OCI-LY3 (cell line): ENCODE data around the gene MMP7.
A peak's percentile ranks its signal among the peaks of the same experiment; 100 is the strongest.

ENCODE experiments used
- H2AFZ ChIP-seq: fragments of 200-600, 300-600 bp; shearing (Covaris generic); 2 replicates; pipeline ENCODE4 v1.6.0; 2014; ENCODE audit warnings: antibody characterized with exemption, low read depth, low read length
- H3K27ac ChIP-seq: fragments of 200-600, 300-600 bp; sonication (generic); 2 replicates; pipeline ENCODE4 v1.5.1; 2014; ENCODE audit warnings: mild to moderate bottlenecking, low read length, moderate library complexity, mixed read lengths
- H3K27me3 ChIP-seq: fragments of 200-600, 300-600 bp; sonication (generic); 2 replicates; pipeline ENCODE4 v1.6.1; 2014; ENCODE audit warnings: low read depth, low read length, mixed read lengths
- H3K36me3 ChIP-seq: fragments of 200-600, 300-600 bp; sonication (generic); replicated peaks from 2 replicates; pipeline ENCODE3; 2014; ENCODE audit warnings: low read depth, low read length, mixed read lengths
- H3K4me1 ChIP-seq: fragments of 300-600, 200-600 bp; sonication (generic); 2 replicates; pipeline ENCODE4 v1.6.1; 2014; ENCODE audit warnings: low read length, mixed read lengths
- H3K4me2 ChIP-seq: fragments of 200-600, 300-600 bp; sonication (generic); 2 replicates; pipeline ENCODE4 v1.6.1; 2014; ENCODE audit warnings: low read length, mixed read lengths
- H3K4me3 ChIP-seq: fragments of 300-600, 200-600 bp; sonication (generic); 2 replicates; pipeline ENCODE4 v1.5.1; 2014; ENCODE audit warnings: antibody characterized with exemption, mild to moderate bottlenecking, low read length, moderate library complexity
- H3K79me2 ChIP-seq: fragments of 300-600, 200-600 bp; shearing (Covaris generic); 2 replicates; pipeline ENCODE4 v1.6.1; 2014; ENCODE audit warnings: mild to moderate bottlenecking, low read length, mixed read lengths
- H3K9ac ChIP-seq: fragments of 300-600, 200-600 bp; shearing (Covaris generic); 2 replicates; pipeline ENCODE4 v1.6.0; 2014; ENCODE audit warnings: mild to moderate bottlenecking, low read length, moderate library complexity
- H3K9me3 ChIP-seq: fragments of 200-600, 300-600 bp; shearing (Covaris generic); 2 replicates; pipeline ENCODE4 v1.6.1; 2014; ENCODE audit warnings: low read length, mixed read lengths; ENCODE audit not compliant: insufficient read depth
- H4K20me1 ChIP-seq: fragments of 200-600, 300-600 bp; sonication (generic); 2 replicates; pipeline ENCODE4 v1.6.1; 2016; ENCODE audit warnings: low read length, mixed read lengths; ENCODE audit not compliant: insufficient read depth
- CTCF ChIP-seq: fragments of 200-600, 300-600 bp; sonication (generic); IDR thresholded peaks from 2 replicates; pipeline ENCODE4 v1.5.1; 2014; ENCODE audit warnings: antibody characterized with exemption, low read length, low read depth
- EZH2phosphoT487 ChIP-seq: fragments of 200-600 bp; shearing (Covaris generic); IDR thresholded peaks from 2 replicates; pipeline ENCODE4 v1.6.1; 2018; ENCODE audit warnings: antibody characterized with exemption, mixed run types, low read depth

Gene MMP7

GRCh38 chr11:102523887-102524286 lies 6.7 kb downstream of the MMP7 start:
- no peak overlapping the region for H3K4me3 ChIP-seq
- peaks cover 10% of the 10 kb centered on the region for H3K4me1 ChIP-seq
- H3K36me3 ChIP-seq, result no peaks in the 10 kb centered on the region
- no peak for TF ChIP-seq CTCF
- TF ChIP-seq EZH2phosphoT487, result no peak
- H2AFZ ChIP-seq, result no peak overlapping the region
- 0 out of 2 replicates have a peak, but pooled peaks cover 8% of the 10 kb centered on the region for H3K27me3 ChIP-seq
- H3K27ac ChIP-seq, result no peak overlapping the region
- no peaks in the 10 kb centered on the region for H3K79me2 ChIP-seq
- no peak overlapping the region for H3K9ac ChIP-seq
- no peaks in the 10 kb centered on the region for H3K9me3 ChIP-seq
- H3K4me2 ChIP-seq, result no peak overlapping the region
- H4K20me1 ChIP-seq, result no peaks in the 10 kb centered on the region

- Histone ChIP-seq H3K4me3 (no peak overlapping the region), H3K9ac (no peak overlapping the region), H3K4me1 (peaks cover 10% of the 10 kb centered on the region), H3K79me2 (no peaks in the 10 kb centered on the region), H2AFZ (no peak overlapping the region), H3K4me2 (peak overlapping the region; percentile 45), H3K9me3 (no peaks in the 10 kb centered on the region), H3K36me3 (no peaks in the 10 kb centered on the region), H3K27ac (no peak overlapping the region), H4K20me1 (no peaks in the 10 kb centered on the region), H3K27me3 (0 out of 2 replicates have a peak, but pooled peaks cover 8% of the 10 kb centered on the region)
- TF ChIP-seq CTCF (no peak), EZH2phosphoT487 (no peak)
Measured at GRCh38 chr11:102523189-102523570, 7.4 kb downstream of the MMP7 start.

GRCh38 chr11:102522312-102523188 lies 8.0 kb downstream of the MMP7 start:
- Histone ChIP-seq H3K27ac (no peak overlapping the region), H3K36me3 (no peaks in the 10 kb centered on the region), H3K9me3 (no peaks in the 10 kb centered on the region), H3K27me3 (0 out of 2 replicates have a peak, but pooled peaks cover 8% of the 10 kb centered on the region), H3K79me2 (no peaks in the 10 kb centered on the region), H4K20me1 (no peaks in the 10 kb centered on the region), H3K4me1 (peaks cover 10% of the 10 kb centered on the region), H2AFZ (peak overlapping the region; percentile 70; the same call in 1 of the 2 replicates), H3K9ac (no peak overlapping the region), H3K4me2 (peak overlapping the region; percentile 45), H3K4me3 (peak overlapping the region; percentile 22; the same call in 1 of the 2 replicates)
- no peak for TF ChIP-seq CTCF
- TF ChIP-seq EZH2phosphoT487, result no peak

- Histone ChIP-seq H2AFZ (no peak overlapping the region), H3K4me2 (no peak overlapping the region), H3K79me2 (no peaks in the 10 kb centered on the region), H3K27ac (no peak overlapping the region), H3K4me1 (peaks cover 10% of the 10 kb centered on the region), H3K9ac (no peak overlapping the region), H3K36me3 (no peaks in the 10 kb centered on the region), H4K20me1 (no peaks in the 10 kb centered on the region), H3K9me3 (no peaks in the 10 kb centered on the region), H3K4me3 (no peak overlapping the region), H3K27me3 (0 out of 2 replicates have a peak, but pooled peaks cover 8% of the 10 kb centered on the region)
- TF ChIP-seq CTCF (no peak), EZH2phosphoT487 (no peak)
Measured at GRCh38 chr11:102521121-102521520, 9.4 kb downstream of the MMP7 start.
